Measurements from ENCODE around the gene TTC1.
A peak's percentile ranks its signal among the peaks of the same experiment; 100 is the strongest.
"Not testable (repeated sequence)": the region's sequence is repeated elsewhere in the genome, so short reads cannot be mapped to it uniquely, and the experiment has no call there.

TTC1 gene

GRCh38 chr5:160001457-160001856 is 7.5 kb upstream of the TTC1 start:
- no peak for DNase-seq

GRCh38 chr5:160007514-160007913 is 1.4 kb upstream of the TTC1 start:
- DNase-seq = no peak

GRCh38 chr5:160008529-160008876 is 436 bp upstream of the TTC1 start:
- DNase-seq = not testable (repeated sequence)

- peak; percentile 6 for DNase-seq
These were observed 651 bp downstream of the TTC1 start for GRCh38 chr5:160009591-160009989.

- DNase-seq = no peak
These were observed 2.5 kb downstream of the TTC1 start for GRCh38 chr5:160011471-160011870.

- DNase-seq = not testable (repeated sequence)
These were observed 5.3 kb downstream of the TTC1 start for GRCh38 chr5:160014197-160014596.

- DNase-seq = no peak
These were observed 10.1 kb downstream of the TTC1 start for GRCh38 chr5:160018945-160019625.

- DNase-seq = no peak
These were observed 11.4 kb downstream of the TTC1 start for GRCh38 chr5:160020266-160020770.

GRCh38 chr5:160020964-160021363 is 12.0 kb downstream of the TTC1 start:
- no peak for DNase-seq

GRCh38 chr5:160021831-160022446 is 13.0 kb downstream of the TTC1 start:
- peak; percentile 38 for DNase-seq

- DNase-seq = no peak
These were observed 14.3 kb downstream of the TTC1 start for GRCh38 chr5:160023007-160023907.

GRCh38 chr5:160023908-160024630 is 15.1 kb downstream of the TTC1 start:
- DNase-seq = no peak

GRCh38 chr5:160029004-160029403 is 20.1 kb downstream of the TTC1 start:
- DNase-seq = no peak

GRCh38 chr5:160029540-160030139 is 20.7 kb downstream of the TTC1 start:
- no peak for DNase-seq

GRCh38 chr5:160030631-160031377 is 21.9 kb downstream of the TTC1 start:
- DNase-seq = no peak

GRCh38 chr5:160033546-160034252 is 24.8 kb downstream of the TTC1 start:
- DNase-seq = no peak

- DNase-seq = no peak
These were observed 27.3 kb downstream of the TTC1 start for GRCh38 chr5:160036243-160036642.

GRCh38 chr5:160036884-160037283 is 27.9 kb downstream of the TTC1 start:
- DNase-seq = no peak

- DNase-seq = no peak
These were observed 31.0 kb downstream of the TTC1 start for GRCh38 chr5:160039810-160040470.

GRCh38 chr5:160040471-160040835 is 31.5 kb downstream of the TTC1 start:
- no peak for DNase-seq

GRCh38 chr5:160042671-160043070 is 33.7 kb downstream of the TTC1 start:
- DNase-seq = no peak
